ENCODE measurements around the gene WDR33. TPM values are rescaled to one million over a fixed set of nuclear protein-coding genes. Genes with fewer than 3 reads are reported as not detected.

WDR33 gene
- total RNA-seq, 6 experiments from 2014 or later, result 15.6 to 38.3 (median 28.0) TPM

DNA sequence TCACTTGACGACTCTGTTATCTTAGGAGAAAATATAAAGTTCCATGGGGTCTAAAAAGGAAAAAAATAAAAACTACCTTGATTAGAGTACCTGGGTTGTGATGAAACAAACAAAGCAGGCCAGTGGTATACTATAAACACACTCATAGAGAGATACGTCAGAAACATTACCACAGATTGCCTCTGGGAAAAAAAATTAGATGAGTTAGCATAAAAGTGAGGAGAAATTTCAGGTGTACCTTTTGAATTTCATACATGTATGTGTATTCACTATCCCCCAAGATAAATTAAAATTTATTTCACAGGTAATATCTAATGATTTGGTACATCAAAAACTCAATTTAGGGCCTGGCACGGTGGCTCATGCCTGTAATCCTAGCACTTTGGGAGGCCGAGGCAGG, 18.2 kb downstream of the WDR33 start:
- TF ChIP-seq POLR2A (IDR thresholded peaks at IDR 0.05), result no peak
- Histone ChIP-seq H3K27ac (no peak overlapping the region), H3K4me3 (no peak overlapping the region), H3K36me3 (no peaks in the 10 kb centered on the region), H3K9me3 (no peaks in the 10 kb centered on the region), H3K27me3 (no peaks in the 10 kb centered on the region), H3K4me1 (peaks cover 0 to 27% (median 2%) of the 10 kb centered on the region in 4 donors)
- no peak for ATAC-seq
- no peak for DNase-seq
- intact Hi-C loops (cut with DNase I), result no loop called here
- 87% methylated on average over 4 of the region's 4 CpGs for WGBS (ENCODE audit: insufficient coverage, low coverage, low lambda C conversion rate, missing lambda C conversion rate)

DNA sequence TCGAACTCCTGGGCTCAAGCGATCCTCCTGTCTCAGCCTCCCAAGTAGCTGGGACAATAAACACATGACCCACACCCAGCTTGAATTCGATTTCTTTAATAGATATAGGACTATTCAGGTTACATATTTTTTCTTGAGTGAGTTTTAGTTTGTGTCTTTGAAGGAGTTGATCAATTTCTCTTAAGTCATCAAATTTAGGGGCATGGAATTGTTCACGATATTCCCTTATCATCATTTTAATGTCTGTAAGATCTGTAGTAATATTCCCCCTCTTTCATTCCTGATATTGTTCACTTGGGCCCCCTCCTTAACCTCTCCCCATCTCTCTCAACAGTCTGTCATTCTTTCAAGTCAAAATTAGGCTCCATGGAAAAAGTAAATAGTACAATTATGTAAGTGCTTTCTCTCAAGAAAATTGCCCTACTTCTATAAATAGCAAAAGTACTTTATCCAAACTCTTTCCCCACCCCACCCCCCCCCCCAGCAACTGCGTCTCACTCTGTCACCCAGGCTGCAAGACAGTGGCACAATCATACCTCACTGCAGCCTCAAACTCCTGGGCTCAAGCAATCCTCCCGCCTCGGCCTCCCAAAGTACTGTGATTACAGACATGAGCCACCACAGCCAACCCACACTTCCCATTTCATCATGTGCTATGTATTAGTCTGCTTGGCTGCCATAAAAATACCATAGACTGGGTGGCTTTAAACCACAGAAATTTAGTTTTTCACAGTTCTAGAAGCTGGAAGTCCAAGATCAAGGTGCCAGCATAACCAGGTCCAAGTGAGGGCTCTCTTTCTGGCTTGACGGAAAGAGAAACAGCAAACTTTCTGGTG, 20.1 kb downstream of the WDR33 start:
- ATAC-seq, result no peak
- intact Hi-C loops (cut with DNase I), result no loop called here

DNA sequence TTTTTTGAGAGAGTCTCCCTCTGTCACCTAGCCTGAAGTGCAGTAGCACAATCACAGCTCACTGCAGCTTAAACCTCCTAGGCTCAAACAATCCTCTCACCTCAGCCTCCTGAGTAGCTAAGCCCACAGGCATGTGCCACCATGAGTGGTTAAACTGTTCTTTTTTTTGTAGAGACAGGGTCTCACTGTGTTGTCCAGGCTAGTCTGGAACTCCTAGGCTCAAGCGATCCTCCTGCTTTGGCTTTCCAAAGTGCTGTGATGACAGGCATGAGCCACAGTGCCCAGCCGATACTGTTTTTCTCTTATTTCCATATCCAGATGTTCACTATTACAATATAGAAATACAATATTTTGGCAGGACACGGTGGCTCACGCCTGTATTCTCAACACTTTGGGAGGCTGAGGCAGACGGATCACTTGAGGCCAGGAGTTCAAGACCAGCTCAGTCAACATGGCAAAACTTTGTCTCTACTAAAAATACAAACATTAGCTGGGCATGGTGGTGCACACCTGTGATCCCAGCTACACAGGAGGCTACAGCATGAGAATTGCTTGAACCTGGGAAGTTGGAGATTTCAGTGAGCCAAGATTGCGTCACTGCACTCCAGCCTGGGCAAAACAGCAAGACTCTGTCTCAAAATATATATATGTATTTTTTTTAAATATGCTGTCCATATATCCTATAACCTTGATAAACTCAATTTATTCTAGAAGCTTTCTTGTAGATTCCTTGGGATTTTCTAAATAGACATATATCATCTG, 24.7 kb downstream of the WDR33 start:
- Histone ChIP-seq H3K27ac (no peak overlapping the region), H3K4me1 (peaks cover 0 to 35% (median 5%) of the 10 kb centered on the region in 4 donors), H3K4me3 (no peak overlapping the region), H3K9me3 (no peaks in the 10 kb centered on the region), H3K36me3 (no peaks in the 10 kb centered on the region), H3K27me3 (no peaks in the 10 kb centered on the region)
- TF ChIP-seq, protein P1, sequence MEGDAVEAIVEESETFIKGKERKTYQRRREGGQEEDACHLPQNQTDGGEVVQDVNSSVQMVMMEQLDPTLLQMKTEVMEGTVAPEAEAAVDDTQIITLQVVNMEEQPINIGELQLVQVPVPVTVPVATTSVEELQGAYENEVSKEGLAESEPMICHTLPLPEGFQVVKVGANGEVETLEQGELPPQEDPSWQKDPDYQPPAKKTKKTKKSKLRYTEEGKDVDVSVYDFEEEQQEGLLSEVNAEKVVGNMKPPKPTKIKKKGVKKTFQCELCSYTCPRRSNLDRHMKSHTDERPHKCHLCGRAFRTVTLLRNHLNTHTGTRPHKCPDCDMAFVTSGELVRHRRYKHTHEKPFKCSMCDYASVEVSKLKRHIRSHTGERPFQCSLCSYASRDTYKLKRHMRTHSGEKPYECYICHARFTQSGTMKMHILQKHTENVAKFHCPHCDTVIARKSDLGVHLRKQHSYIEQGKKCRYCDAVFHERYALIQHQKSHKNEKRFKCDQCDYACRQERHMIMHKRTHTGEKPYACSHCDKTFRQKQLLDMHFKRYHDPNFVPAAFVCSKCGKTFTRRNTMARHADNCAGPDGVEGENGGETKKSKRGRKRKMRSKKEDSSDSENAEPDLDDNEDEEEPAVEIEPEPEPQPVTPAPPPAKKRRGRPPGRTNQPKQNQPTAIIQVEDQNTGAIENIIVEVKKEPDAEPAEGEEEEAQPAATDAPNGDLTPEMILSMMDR (IDR thresholded peaks at IDR 0.05), result no peak
- no peak for TF ChIP-seq POLR2A (IDR thresholded peaks at IDR 0.05)
- no peak for ATAC-seq
- DNase-seq, result no peak
- intact Hi-C loops (cut with DNase I), result no loop called here
- 95% methylated on average over 6 of the region's 6 CpGs for WGBS (ENCODE audit: insufficient coverage, low coverage, low lambda C conversion rate, missing lambda C conversion rate)

More for the DNA sequence above, 20.1 kb downstream of the WDR33 start:
- 87% methylated on average over 8 of the region's 8 CpGs for WGBS (ENCODE audit: insufficient coverage, low coverage, low lambda C conversion rate, missing lambda C conversion rate)
- no peaks in the 10 kb centered on the region for H3K9me3 ChIP-seq
- no peaks in the 10 kb centered on the region for H3K27me3 ChIP-seq
- no peak overlapping the region for H3K27ac ChIP-seq
- peaks cover 0 to 9% (median under 1%) of the 10 kb centered on the region in 4 donors for H3K4me1 ChIP-seq
- TF ChIP-seq POLR2A (IDR thresholded peaks at IDR 0.05), result no peak
- TF ChIP-seq, protein P1 (IDR thresholded peaks at IDR 0.05), result no peak
- H3K4me3 ChIP-seq, result no peak overlapping the region
- no peak for DNase-seq
- H3K36me3 ChIP-seq, result no peaks in the 10 kb centered on the region

DNA sequence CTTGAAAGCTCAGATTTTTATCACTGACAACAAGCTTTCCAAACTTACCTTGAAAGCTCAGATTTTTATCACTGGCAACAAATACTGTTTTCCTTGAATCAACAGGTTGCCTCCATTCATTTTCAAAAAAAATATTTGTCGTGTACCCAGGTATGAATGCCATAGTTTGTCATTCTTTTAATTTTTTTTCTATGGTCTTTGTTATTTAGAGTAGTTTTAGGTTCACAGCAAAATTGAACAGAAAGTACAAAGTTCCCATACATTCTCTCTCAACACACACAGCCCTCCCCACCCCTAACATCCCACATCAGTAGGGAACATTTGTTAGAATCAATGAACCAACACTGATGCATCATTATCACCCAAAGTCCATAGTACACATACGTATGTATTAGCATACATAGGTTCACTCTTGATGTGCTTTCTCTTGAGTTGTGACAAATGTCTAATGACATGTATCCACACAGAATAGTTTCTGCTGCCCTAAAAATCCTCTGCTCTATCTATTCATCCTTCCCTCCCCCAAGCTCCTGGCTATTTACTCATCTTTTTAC, 25.9 kb downstream of the WDR33 start:
- Histone ChIP-seq H3K27ac (no peak overlapping the region), H3K4me1 (peaks cover 0 to 35% (median 5%) of the 10 kb centered on the region in 4 donors), H3K9me3 (no peaks in the 10 kb centered on the region), H3K4me3 (no peak overlapping the region), H3K27me3 (no peaks in the 10 kb centered on the region), H3K36me3 (no peaks in the 10 kb centered on the region)
- intact Hi-C loops (cut with DNase I), result no loop called here
- ATAC-seq (peak in 1 of 4 donors; percentile 22), DNase-seq (no peak)
- TF ChIP-seq, protein P1 (IDR thresholded peaks at IDR 0.05), result no peak
- TF ChIP-seq POLR2A (IDR thresholded peaks at IDR 0.05), result no peak
- 38% methylated on average over 2 of the region's 2 CpGs for WGBS (ENCODE audit: insufficient coverage, low coverage, low lambda C conversion rate, missing lambda C conversion rate)

DNA sequence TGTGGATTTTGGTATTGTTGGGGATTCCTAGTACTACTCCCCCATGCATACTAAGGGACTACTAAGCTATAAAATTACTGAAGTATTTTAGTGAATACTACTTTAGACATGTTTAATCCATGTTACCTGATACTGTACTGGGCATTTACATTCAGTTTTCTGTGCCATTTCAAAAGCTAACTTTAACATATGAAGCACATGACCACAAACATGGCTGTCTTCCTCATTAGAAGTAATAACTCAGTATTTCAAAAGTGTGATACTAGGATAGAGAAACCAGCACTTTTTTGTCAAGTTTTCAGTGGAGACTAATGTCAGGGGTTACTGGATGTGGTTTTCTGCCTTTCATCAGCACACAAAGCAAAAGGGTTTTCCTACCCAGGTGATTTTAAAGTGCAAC, 27.9 kb downstream of the WDR33 start:
- Histone ChIP-seq H3K27me3 (no peaks in the 10 kb centered on the region), H3K9me3 (no peaks in the 10 kb centered on the region), H3K4me1 (peaks cover 0 to 35% (median 5%) of the 10 kb centered on the region in 4 donors), H3K27ac (no peak overlapping the region), H3K4me3 (no peak overlapping the region), H3K36me3 (no peaks in the 10 kb centered on the region)
- intact Hi-C loops (cut with DNase I), result no loop called here
- DNase-seq (no peak), ATAC-seq (peak in 1 of 4 donors; percentile 17)
- TF ChIP-seq POLR2A (IDR thresholded peaks at IDR 0.05), result no peak
- TF ChIP-seq, protein P1 (IDR thresholded peaks at IDR 0.05), result no peak

Measured in right lobe of liver (tissue), 6 donors.